WTC11 (cell line): ENCODE data around the gene GPR160. TPM values are rescaled to one million over a fixed set of nuclear protein-coding genes. Genes with fewer than 3 reads are reported as not detected.
A peak's percentile ranks its signal among the peaks of the same experiment; 100 is the strongest.

Experiments used
- ATAC-seq: fragments of 200-7000 bp; cut with Tn5 transposase; 2 replicates; pipeline ENCODE4 v1.10.0; 2021; ENCODE audit warnings: mild to moderate bottlenecking, moderate library complexity
- CTCF ChIA-PET: fragments of 300-600 bp; sonication (Branson Sonifier 250); formaldehyde crosslinking; loops from one replicate; lab custom pipeline; 2021; ENCODE audit warnings: antibody characterized with exemption; lab: Charles Lee
- POLR2A ChIA-PET: fragments of 350-600 bp; sonication (Branson Sonifier 250); formaldehyde crosslinking; loops from one replicate; lab custom pipeline; 2021; ENCODE audit warnings: antibody characterized with exemption; lab: Charles Lee
- DNase-seq: peaks from one replicate; pipeline ENCODE4 v3.0.0; 2021; ENCODE audit warnings: low spot score
- H3K27ac Mint-ChIP-seq: 2 replicates; pipeline ENCODE4 v1.8.0; 2021; ENCODE audit warnings: mixed read lengths
- H3K27me3 Mint-ChIP-seq: 2 replicates; pipeline ENCODE4 v1.8.0; 2021; ENCODE audit warnings: low read depth, mild to moderate bottlenecking, moderate library complexity, mixed read lengths
- H3K36me3 Mint-ChIP-seq: 2 replicates; pipeline ENCODE4 v1.8.0; 2021; ENCODE audit warnings: mixed read lengths
- H3K4me1 Mint-ChIP-seq: 2 replicates; pipeline ENCODE4 v1.8.0; 2022; ENCODE audit warnings: mixed read lengths
- H3K4me3 Mint-ChIP-seq: 2 replicates; pipeline ENCODE4 v1.8.0; 2021; ENCODE audit warnings: mild to moderate bottlenecking, moderate library complexity, mixed read lengths
- H3K9me3 Mint-ChIP-seq: 2 replicates; pipeline ENCODE4 v1.8.0; 2021; ENCODE audit warnings: mixed read lengths
- AR ChIP-seq: fragments of 250-450 bp; sonication (Bioruptor Pico); IDR thresholded peaks from 2 replicates; pipeline ENCODE4 v1.9.0; 2021; ENCODE audit warnings: mild to moderate bottlenecking
- ARID4B ChIP-seq: sonication (generic); formaldehyde crosslinking; IDR thresholded peaks from 2 replicates; pipeline ENCODE4 v1.8.0; 2023; ENCODE audit warnings: missing genetic modification reagents, mild to moderate bottlenecking, borderline replicate concordance
- E2F4 ChIP-seq: sonication (generic); formaldehyde crosslinking; IDR thresholded peaks from 2 replicates; pipeline ENCODE4 v1.8.1; 2022; ENCODE audit warnings: low read depth, mild to moderate bottlenecking, moderate library complexity, missing genetic modification reagents, borderline replicate concordance
- E2F5 ChIP-seq: sonication (generic); formaldehyde crosslinking; IDR thresholded peaks from 2 replicates; pipeline ENCODE4 v1.8.1; 2022; ENCODE audit warnings: mild to moderate bottlenecking, moderate library complexity, missing genetic modification reagents
- FOXP1 ChIP-seq: sonication (generic); formaldehyde crosslinking; IDR thresholded peaks from 2 replicates; pipeline ENCODE4 v1.8.0; 2022; ENCODE audit warnings: missing genetic modification reagents, mild to moderate bottlenecking, moderate library complexity, borderline replicate concordance
- GRHL2 ChIP-seq: fragments of 250-450 bp; sonication (Bioruptor Pico); IDR thresholded peaks from 2 replicates; pipeline ENCODE4 v1.8.0; 2022; ENCODE audit warnings: mild to moderate bottlenecking, moderate library complexity; ENCODE audit not compliant: insufficient replicate concordance, severe bottlenecking
- HMGA2 ChIP-seq: fragments of 250-450 bp; sonication (Bioruptor Pico); IDR thresholded peaks from 2 replicates; pipeline ENCODE4 v1.4.0; 2021; ENCODE audit warnings: mild to moderate bottlenecking, moderate library complexity
- JUN ChIP-seq: sonication (generic); formaldehyde crosslinking; IDR thresholded peaks from 2 replicates; pipeline ENCODE4 v1.8.0; 2023; ENCODE audit warnings: mild to moderate bottlenecking, missing genetic modification reagents
- NFATC4 ChIP-seq: fragments of 250-450 bp; sonication (Bioruptor Pico); IDR thresholded peaks from 2 replicates; pipeline ENCODE4 v1.9.0; 2021; ENCODE audit warnings: mild to moderate bottlenecking
- PRDM15 ChIP-seq: sonication (generic); formaldehyde crosslinking; IDR thresholded peaks from 2 replicates; pipeline ENCODE4 v1.8.0; 2022; ENCODE audit warnings: missing genetic modification reagents
- RELA ChIP-seq: sonication (generic); formaldehyde crosslinking; IDR thresholded peaks from 2 replicates; pipeline ENCODE4 v1.8.1; 2022; ENCODE audit warnings: missing genetic modification reagents, mild to moderate bottlenecking, borderline replicate concordance
- RORB ChIP-seq: fragments of 250-450 bp; sonication (Bioruptor Pico); IDR thresholded peaks from 2 replicates; pipeline ENCODE4 v1.9.0; 2021; ENCODE audit warnings: mild to moderate bottlenecking
- TCF7 ChIP-seq: sonication (generic); formaldehyde crosslinking; IDR thresholded peaks from 2 replicates; pipeline ENCODE4 v1.8.0; 2022; ENCODE audit warnings: mild to moderate bottlenecking, low read depth, missing genetic modification reagents, moderate library complexity
- ZNF423 ChIP-seq: fragments of 250-450 bp; sonication (Bioruptor Pico); IDR thresholded peaks from 2 replicates; pipeline ENCODE4 v2.1.2; 2022; ENCODE audit warnings: mild to moderate bottlenecking, moderate library complexity
- ZNF532 ChIP-seq: fragments of 250-450 bp; sonication (Bioruptor Pico); IDR thresholded peaks from 2 replicates; pipeline ENCODE4 v1.9.0; 2021; ENCODE audit warnings: mild to moderate bottlenecking, borderline replicate concordance
- ZNF671 ChIP-seq: fragments of 250-450 bp; sonication (Bioruptor Pico); IDR thresholded peaks from 2 replicates; pipeline ENCODE4 v1.8.0; 2021; ENCODE audit warnings: mild to moderate bottlenecking
- total RNA-seq: library from RNA; stranded (reverse); gene quantifications from 3 replicates; pipeline ENCODE4 v1.2.3, GENCODE V29; 2021

The GPR160 gene
- total RNA-seq, 1 experiment from 2014 or later: 28.9 TPM

- TF ChIP-seq ARID4B (CRISPR knock-in tag) (no peak), AR (no peak), HMGA2 (CRISPR knock-in tag) (no peak), RORB (CRISPR knock-in tag) (no peak), FOXP1 (CRISPR knock-in tag) (no peak), E2F4 (CRISPR knock-in tag) (no peak), NFATC4 (CRISPR knock-in tag) (no peak)
These were observed 24.3 kb downstream of the GPR160 start (continued) for GRCh38 chr3:170062068-170062467.

- TF ChIP-seq ZNF532: no peak
- TF ChIP-seq E2F4 (CRISPR knock-in tag): no peak
- TF ChIP-seq TCF7: no peak
- no peak for TF ChIP-seq PRDM15 (CRISPR knock-in tag)
- no peak for TF ChIP-seq ZNF671 (CRISPR knock-in tag)
- TF ChIP-seq E2F5 (CRISPR knock-in tag): no peak
- no peak for TF ChIP-seq RELA (CRISPR knock-in tag)
- TF ChIP-seq JUN: no peak
- no peak for TF ChIP-seq GRHL2 (CRISPR knock-in tag)
- no peak for TF ChIP-seq ZNF423
- POLR2A ChIA-PET: interaction anchor here (0.6 kb wide), 1 partner anchor 231 kb away, joined by 4 read pairs; no protein-coding TSS in a partner anchor
- H3K4me3 Mint-ChIP-seq: no peak overlapping the region
These were observed 25.0 kb downstream of the GPR160 start for GRCh38 chr3:170062769-170063168.

More at GRCh38 chr3:170062769-170063168, 25.0 kb downstream of the GPR160 start:
- peaks cover 46% of the 10 kb centered on the region for H3K4me1 Mint-ChIP-seq
- ATAC-seq: peak; percentile 64
- CTCF ChIA-PET: interaction anchor here (0.6 to 2.8 kb wide), 12 partner anchors 8 to 348 kb away, joined by 3 to 38 read pairs (median 4); no protein-coding TSS in a partner anchor
- H3K27me3 Mint-ChIP-seq: no peaks in the 10 kb centered on the region
- H3K36me3 Mint-ChIP-seq: peaks cover 17% of the 10 kb centered on the region
- DNase-seq: peak; percentile 68
- H3K9me3 Mint-ChIP-seq: 0 out of 2 replicates have a peak, but pooled peaks cover 4% of the 10 kb centered on the region
- peak overlapping the region; percentile 83 for H3K27ac Mint-ChIP-seq
